Measurements from ENCODE around the gene HYDIN.
"Not testable (repeated sequence)": the region's sequence is repeated elsewhere in the genome, so short reads cannot be mapped to it uniquely, and the experiment has no call there.

GRCh38 chr16:70939690-70940359, 290.7 kb downstream of the HYDIN start:
- TF ChIP-seq POLR2A, CTCF (IDR thresholded peaks at IDR 0.05): not testable (repeated sequence)

Data from adrenal gland (tissue), 5 donors.